ENCODE measurements around the gene C10orf67.

Gene C10orf67

GRCh38 chr10:23291551-23292334, 52.9 kb downstream of the C10orf67 start:
- DNase-seq (ENCODE audit: low read depth) = no peak
- no peak overlapping the region for H3K4me3 ChIP-seq (ENCODE audit: low read length)
- TF ChIP-seq, protein P1, sequence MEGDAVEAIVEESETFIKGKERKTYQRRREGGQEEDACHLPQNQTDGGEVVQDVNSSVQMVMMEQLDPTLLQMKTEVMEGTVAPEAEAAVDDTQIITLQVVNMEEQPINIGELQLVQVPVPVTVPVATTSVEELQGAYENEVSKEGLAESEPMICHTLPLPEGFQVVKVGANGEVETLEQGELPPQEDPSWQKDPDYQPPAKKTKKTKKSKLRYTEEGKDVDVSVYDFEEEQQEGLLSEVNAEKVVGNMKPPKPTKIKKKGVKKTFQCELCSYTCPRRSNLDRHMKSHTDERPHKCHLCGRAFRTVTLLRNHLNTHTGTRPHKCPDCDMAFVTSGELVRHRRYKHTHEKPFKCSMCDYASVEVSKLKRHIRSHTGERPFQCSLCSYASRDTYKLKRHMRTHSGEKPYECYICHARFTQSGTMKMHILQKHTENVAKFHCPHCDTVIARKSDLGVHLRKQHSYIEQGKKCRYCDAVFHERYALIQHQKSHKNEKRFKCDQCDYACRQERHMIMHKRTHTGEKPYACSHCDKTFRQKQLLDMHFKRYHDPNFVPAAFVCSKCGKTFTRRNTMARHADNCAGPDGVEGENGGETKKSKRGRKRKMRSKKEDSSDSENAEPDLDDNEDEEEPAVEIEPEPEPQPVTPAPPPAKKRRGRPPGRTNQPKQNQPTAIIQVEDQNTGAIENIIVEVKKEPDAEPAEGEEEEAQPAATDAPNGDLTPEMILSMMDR (IDR thresholded peaks at IDR 0.05; ENCODE audit: insufficient read depth, low read depth, low read length, missing control alignments) = no peak

- TF ChIP-seq, protein P1 (IDR thresholded peaks at IDR 0.05; ENCODE audit: insufficient read depth, low read depth, low read length, missing control alignments) = no peak
- DNase-seq (ENCODE audit: low read depth) = no peak
- no peak overlapping the region for H3K4me3 ChIP-seq (ENCODE audit: low read length)
Observed at GRCh38 chr10:23284674-23285335, 59.8 kb downstream of the C10orf67 start.

DNA sequence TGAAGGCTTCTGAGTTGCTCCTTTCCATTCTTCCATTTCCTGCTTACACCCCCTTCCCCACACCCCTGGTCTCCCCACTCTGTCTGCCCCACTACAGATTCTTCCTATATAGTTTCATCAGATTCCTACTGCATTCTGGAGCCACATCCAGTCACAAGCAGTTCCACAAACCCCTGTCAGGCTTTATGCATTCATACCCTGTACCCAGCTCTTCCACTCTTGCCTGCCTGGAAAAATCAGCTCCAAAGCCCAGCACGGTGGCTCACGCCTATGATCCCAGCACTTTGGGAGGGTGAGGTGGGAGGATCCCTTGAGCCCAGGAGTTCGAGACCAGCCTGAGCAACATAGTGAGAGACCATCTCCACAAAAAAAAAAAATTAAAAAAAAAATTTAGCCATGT, 60.4 kb downstream of the C10orf67 start:
- TF ChIP-seq, protein P1 (IDR thresholded peaks at IDR 0.05; ENCODE audit: insufficient read depth, low read depth, low read length, missing control alignments) = no peak
- DNase-seq (ENCODE audit: low read depth) = no peak
- no peak overlapping the region for H3K4me3 ChIP-seq (ENCODE audit: low read length)

DNA sequence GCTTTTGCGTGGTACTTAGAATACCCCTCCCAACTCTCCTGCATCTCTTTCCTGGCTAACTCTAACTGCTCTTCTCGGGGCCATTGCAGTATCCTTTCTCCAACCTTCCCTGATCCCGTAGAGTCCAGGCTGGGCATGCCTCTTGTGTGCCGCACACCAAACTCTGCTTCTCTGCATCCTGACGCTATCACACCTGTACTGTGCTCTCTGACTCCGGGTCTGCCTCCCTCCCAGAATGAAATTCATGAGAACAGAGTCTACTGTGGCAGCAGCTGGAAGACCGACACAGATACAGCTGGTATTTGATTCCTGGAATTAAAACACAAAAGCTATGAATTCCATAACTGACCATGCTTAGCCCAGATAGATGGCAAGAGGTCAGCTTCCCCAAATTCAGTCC, 60.9 kb downstream of the C10orf67 start:
- TF ChIP-seq, protein P1 (IDR thresholded peaks at IDR 0.05; ENCODE audit: insufficient read depth, low read depth, low read length, missing control alignments) = no peak
- no peak overlapping the region for H3K4me3 ChIP-seq (ENCODE audit: low read length)
- DNase-seq (ENCODE audit: low read depth) = no peak

DNA sequence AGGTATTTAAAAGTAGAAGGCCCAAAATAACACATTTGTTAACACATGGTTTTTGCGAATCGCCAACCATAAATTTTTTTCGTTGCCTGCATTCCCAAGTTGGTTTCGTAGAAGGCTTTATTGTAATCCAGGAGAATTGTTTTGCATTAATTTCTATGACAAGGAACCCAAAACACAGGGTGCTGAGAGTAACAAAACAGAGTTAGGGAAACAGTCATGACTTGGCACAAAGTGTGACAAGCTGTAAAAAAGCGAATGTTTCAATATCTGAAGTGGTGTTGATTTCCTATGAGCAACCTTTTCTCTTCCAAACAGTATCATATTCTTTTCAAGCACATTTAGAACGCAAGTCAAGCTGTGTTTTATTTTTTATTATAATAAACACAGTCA, 63.6 kb downstream of the C10orf67 start:
- DNase-seq (ENCODE audit: low read depth) = no peak
- TF ChIP-seq, protein P1 (IDR thresholded peaks at IDR 0.05; ENCODE audit: insufficient read depth, low read depth, low read length, missing control alignments) = no peak
- no peak overlapping the region for H3K4me3 ChIP-seq (ENCODE audit: low read length)

DNA sequence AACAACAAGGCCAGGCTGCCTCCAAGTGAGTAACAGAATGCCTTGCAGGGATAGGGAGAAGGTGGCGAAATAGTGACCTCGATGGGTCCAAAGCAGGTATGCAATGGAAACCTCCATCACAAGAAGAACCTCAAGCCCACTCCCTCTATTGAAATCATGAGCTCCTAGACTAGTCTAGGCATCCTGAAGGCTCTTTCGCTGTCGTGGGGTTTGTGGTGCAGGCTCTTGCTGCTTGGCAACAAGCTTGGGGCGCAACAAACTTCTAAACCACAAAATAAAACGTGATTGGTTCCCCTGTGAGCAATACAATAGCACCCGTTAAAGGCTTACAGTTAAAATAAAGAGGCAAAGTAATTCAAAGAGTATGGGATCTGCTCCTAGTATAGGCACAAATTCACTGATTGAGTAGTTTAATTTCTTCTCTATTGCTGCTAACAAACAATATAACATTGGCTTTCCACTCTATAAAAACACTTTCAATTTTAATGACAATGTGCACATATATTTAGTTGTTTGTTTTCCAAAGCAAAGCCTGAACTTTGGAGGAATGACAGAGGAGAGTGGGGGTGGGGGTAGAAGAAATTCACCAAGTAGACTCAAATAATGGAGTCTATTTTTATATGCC, 64.1 kb downstream of the C10orf67 start:
- DNase-seq (ENCODE audit: low read depth) = no peak
- H3K4me3 ChIP-seq (ENCODE audit: low read length) = no peak overlapping the region
- TF ChIP-seq, protein P1 (IDR thresholded peaks at IDR 0.05; ENCODE audit: insufficient read depth, low read depth, low read length, missing control alignments) = no peak

Data from epithelial cell of esophagus (primary cell).